GM12878 (cell line): ENCODE results near the gene ATP1B2. TPM values are rescaled to one million over a fixed set of nuclear protein-coding genes. Genes with fewer than 3 reads are reported as not detected.

Experiments
- ATAC-seq: fragments of 200-7000 bp; cut with Tn5 transposase; 3 replicates; pipeline ENCODE4 v1.9.1; 2020; ENCODE audit warnings: mild to moderate bottlenecking, moderate library complexity
- BruUV-seq: library from RNA; stranded (reverse); fragments of 400-500 nt; replicated peaks from 2 replicates; lab custom pipeline; 2021; lab: Mats Ljungman, UMichigan
- CTCF ChIA-PET: fragments of 300-600 bp; sonication (Branson Sonifier 250); formaldehyde crosslinking; extraction: SDS; loops from one replicate; lab custom pipeline; 2021; ENCODE audit warnings: inconsistent platforms; lab: Yijun Ruan, JAX
- POLR2A ChIA-PET: fragments of 350-600 bp; formaldehyde crosslinking; extraction: SDS; loops from one replicate; lab custom pipeline; 2021; ENCODE audit warnings: inconsistent platforms; lab: Charles Lee
- RAD21 ChIA-PET: fragments of 300-600 bp; sonication (Branson Sonifier 250); formaldehyde crosslinking; loops from one replicate; lab custom pipeline; 2023; ENCODE audit warnings: antibody characterized with exemption; ENCODE audit not compliant: unreplicated experiment; lab: Charles Lee
- SMC1A ChIA-PET: fragments of 300-600 bp; sonication (Branson Sonifier 250); formaldehyde crosslinking; loops from one replicate; lab custom pipeline; 2023; ENCODE audit not compliant: unreplicated experiment, uncharacterized antibody; lab: Charles Lee
- DNase-seq: peaks from one replicate; pipeline ENCODE4 v3.0.0-alpha.2; 2011; ENCODE audit warnings: low read depth, low spot score
- FAIRE-seq: peaks from 3 replicates; lab custom pipeline; 2011; peaks lifted over from hg19 to GRCh38; lab: Jason Lieb, UNC
- H2AFZ ChIP-seq: 2 replicates; pipeline ENCODE4 v1.6.0; 2011; ENCODE audit warnings: low read depth, low read length, control low read depth; ENCODE audit not compliant: control insufficient read depth
- H3K27ac ChIP-seq: 2 replicates; pipeline ENCODE4 v1.5.1; 2011; ENCODE audit warnings: control low read depth; ENCODE audit not compliant: control insufficient read depth, insufficient read depth
- H3K27me3 ChIP-seq, 2 experiments: replicated peaks in 1 of 2; 2 replicates each; pipeline versions ENCODE4 v1.6.0 to v1.6.1; 2011; ENCODE audit warnings: low read length in 1 of 2; ENCODE audit not compliant: control insufficient read depth in 2 of 2, insufficient read depth in 2 of 2
- H3K36me3 ChIP-seq, 2 experiments: 2 replicates each; pipeline ENCODE4 v1.5.1; 2011; ENCODE audit warnings: low read length in 1 of 2; ENCODE audit not compliant: control insufficient read depth in 2 of 2, insufficient read depth in 2 of 2
- H3K4me1 ChIP-seq: 2 replicates; pipeline ENCODE4 v1.6.1; 2011; ENCODE audit warnings: mild to moderate bottlenecking, low read length, moderate library complexity, mixed read lengths; ENCODE audit not compliant: control insufficient read depth, insufficient read depth
- H3K4me2 ChIP-seq: 2 replicates; pipeline ENCODE4 v1.6.0; 2011; ENCODE audit warnings: control low read depth; ENCODE audit not compliant: control insufficient read depth, insufficient read depth
- H3K4me3 ChIP-seq: fragments of 200-600 bp; sonication (generic); 2 replicates; pipeline ENCODE4 v1.5.1; 2016
- H3K79me2 ChIP-seq: 2 replicates; pipeline ENCODE4 v1.6.0; 2011; ENCODE audit warnings: low read length; ENCODE audit not compliant: control insufficient read depth, insufficient read depth
- H3K9ac ChIP-seq: 2 replicates; pipeline ENCODE4 v1.8.0; 2011; ENCODE audit warnings: low read length, control low read depth, mixed read lengths; ENCODE audit not compliant: control insufficient read depth, insufficient read depth
- H3K9me3 ChIP-seq: replicated peaks from 3 replicates; pipeline ENCODE4 v1.5.1; 2011; ENCODE audit warnings: mild to moderate bottlenecking, low read length; ENCODE audit not compliant: control insufficient read depth, insufficient read depth
- H4K20me1 ChIP-seq: 2 replicates; pipeline ENCODE4 v1.6.0; 2011; ENCODE audit not compliant: control insufficient read depth, insufficient read depth
- FOXM1 ChIP-seq: IDR thresholded peaks from 2 replicates; pipeline ENCODE4 v1.6.1; 2012; ENCODE audit warnings: low read depth, mild to moderate bottlenecking, inconsistent platforms, low read length, moderate library complexity
- MYB ChIP-seq: fragments of 150-350 bp; IDR thresholded peaks from 2 replicates; pipeline ENCODE4 v1.6.1; 2014; ENCODE audit warnings: mild to moderate bottlenecking, low read depth, low read length, borderline replicate concordance
- NBN ChIP-seq: fragments of 450-650 bp; IDR thresholded peaks from 2 replicates; pipeline ENCODE4 v1.6.1; 2016
- POLR2AphosphoS2 ChIP-seq: IDR thresholded peaks from 2 replicates; pipeline ENCODE4 v1.6.1; 2011; ENCODE audit warnings: low read depth, mild to moderate bottlenecking, low read length, improper control_type of control experiment, moderate library complexity
- RUNX3 ChIP-seq: IDR thresholded peaks from 2 replicates; pipeline ENCODE4 v1.6.1; 2012; ENCODE audit warnings: low read length, inconsistent platforms
- SMAD5 ChIP-seq: IDR thresholded peaks from 2 replicates; pipeline ENCODE4 v1.6.1; 2016; ENCODE audit warnings: antibody characterized with exemption, low read depth
- ZNF592 ChIP-seq: fragments of 450-650 bp; IDR thresholded peaks from 2 replicates; pipeline ENCODE4 v1.6.1; 2017; ENCODE audit warnings: mild to moderate bottlenecking, moderate library complexity
- WGBS: methylation state at CpG from one replicate; pipeline ENCODE4 v1.1.6; 2016; ENCODE audit warnings: low lambda C conversion rate; ENCODE audit not compliant: insufficient replicate concordance, insufficient coverage; ENCODE audit errors: missing lambda C conversion rate; 5-methylcytosine and 5-hydroxymethylcytosine counted together
- in situ Hi-C: fragments of 300-500 bp; cut with MboI; formaldehyde crosslinking; loops from 9 replicates; pipeline ENCODE4 v1.14.3; 2018; ENCODE audit warnings: mixed read lengths
- intact Hi-C: fragments of 100-400 bp; cut with micrococcal nuclease; formaldehyde crosslinking; loops from one replicate; pipeline ENCODE4 v1.14.2; 2022; ENCODE audit not compliant: unreplicated experiment
- polyA plus RNA-seq, 11 experiments: library from polyadenylated mRNA; depleted of rRNA in 4 of 11; unstranded in 6 of 11; stranded (reverse) in 5 of 11; fragments of >200 nt; fragmentation: Nextera tagmentation in 4 of 11; fragmentation: Illumina TruSeq in 1 of 11; extraction: Ambion mirVana in 4 of 11; extraction: Trizol in 1 of 11; gene quantifications; 1 replicate in 1 of 11; 2 replicates in 10 of 11; pipeline versions ENCODE4 v1.2.1 to v1.2.3, GENCODE V29; 2011 to 2016; ENCODE audit warnings: inconsistent platforms in 2 of 11, missing spikeins in 2 of 11, low read depth in 1 of 11
- total RNA-seq, 4 experiments: library from RNA; depleted of rRNA in 3 of 4; stranded (reverse); fragments of >200 nt in 3 of 4; fragmentation: Illumina TruSeq in 1 of 4; extraction: Trizol in 1 of 4; gene quantifications; 2 replicates each; pipeline versions ENCODE4 v1.2.1 to v1.2.3, GENCODE V29; 2013 to 2021
- TF ChIP-seq, protein P1 (sequence below): IDR thresholded peaks from 2 replicates; pipeline ENCODE4 v1.6.1; 2012; ENCODE audit warnings: low read depth, low read length, improper control_type of control experiment

ATP1B2 gene
- total and polyA plus RNA-seq, 10 of the 15 experiments (the other 5 are each of a cell fraction or from before 2014, with no cell fraction given), result 0.03 to 0.29 (median 0.15) TPM; not detected in 3

DNA sequence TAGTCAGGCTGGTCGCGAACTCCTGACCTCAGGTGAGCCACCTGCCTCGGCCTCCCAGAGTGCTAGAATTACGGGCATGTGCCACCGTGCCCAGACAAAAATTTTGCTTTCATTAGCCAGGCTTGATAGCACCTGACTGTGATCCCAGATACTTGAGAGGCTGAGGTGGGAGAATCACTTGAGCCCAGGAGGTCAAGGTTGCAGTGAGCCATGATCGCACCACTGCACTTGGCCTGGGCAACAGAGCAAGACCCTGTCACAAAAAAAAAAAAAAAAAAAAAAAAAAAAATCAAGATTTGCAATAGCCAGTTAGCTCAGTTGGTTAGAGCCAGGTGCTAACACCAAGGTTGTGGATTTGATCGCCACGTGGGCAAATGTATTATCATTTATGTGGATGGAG lies 29.9 kb upstream of the ATP1B2 start:
- H3K36me3 ChIP-seq, result no peaks in the 10 kb centered on the region
- H3K79me2 ChIP-seq, result no peaks in the 10 kb centered on the region
- BruUV-seq, result no TSS peak
- H2AFZ ChIP-seq, result no peak overlapping the region
- DNase-seq, result no peak
- 84% methylated on average over 7 of the region's 8 CpGs for WGBS
- ChIA-PET CTCF (interaction anchor here (0.8 to 2.0 kb wide), 2 partner anchors 11 to 575 kb away, joined by 4 to 9 read pairs; no protein-coding TSS in a partner anchor), SMC1A (no interaction called here), RAD21 (no interaction called here), POLR2A (interaction anchor here (0.6 to 1.5 kb wide), 5 partner anchors 20 to 264 kb away, joined by 3 to 7 read pairs (median 3); partner anchors contain the start of gene TP53)
- H3K27me3 ChIP-seq, result no peaks in the 10 kb centered on the region
- no peak for TF ChIP-seq NBN
- intact Hi-C loops (no loop called here), in situ Hi-C loops (no loop called here)
- no peaks in the 10 kb centered on the region for H3K4me1 ChIP-seq
- H3K27ac ChIP-seq, result no peak overlapping the region
- H4K20me1 ChIP-seq, result no peaks in the 10 kb centered on the region
- H3K9ac ChIP-seq, result no peak overlapping the region
- H3K4me3 ChIP-seq, result no peak overlapping the region
- FAIRE-seq, result no peak
- H3K9me3 ChIP-seq, result no peaks in the 10 kb centered on the region
- H3K4me2 ChIP-seq, result no peak overlapping the region
- ATAC-seq, result no peak

GRCh38 chr17:7623661-7624060 lies 27.1 kb upstream of the ATP1B2 start:
- Histone ChIP-seq H2AFZ (no peak overlapping the region), H3K4me1 (peaks cover 3% of the 10 kb centered on the region), H3K9ac (no peak overlapping the region; the same call in 1 of the 2 replicates), H3K4me3 (no peak overlapping the region), H3K27ac (no peak overlapping the region), H3K9me3 (no peaks in the 10 kb centered on the region), H4K20me1 (no peaks in the 10 kb centered on the region), H3K36me3 (no peaks in the 10 kb centered on the region), H3K79me2 (peaks cover 2% of the 10 kb centered on the region), H3K27me3 (no peaks in the 10 kb centered on the region), H3K4me2 (no peak overlapping the region)
- no peak for FAIRE-seq
- BruUV-seq, result no TSS peak
- ChIA-PET RAD21 (interaction anchor here (1.3 kb wide), 1 partner anchor 64 kb away, joined by 3 read pairs; no protein-coding TSS in a partner anchor), SMC1A (no interaction called here), POLR2A (interaction anchor here (0.6 kb wide), 2 partner anchors 8 to 491 kb away, joined by 3 to 4 read pairs; no protein-coding TSS in a partner anchor), CTCF (interaction anchor here (1.0 kb wide), 1 partner anchor 9 kb away, joined by 3 read pairs; the partner anchor contains the start of gene FXR2)
- intact Hi-C loops (no loop called here), in situ Hi-C loops (no loop called here)
- WGBS, result 65% methylated on average over 5 of the region's 5 CpGs
- DNase-seq, result no peak
- no peak for ATAC-seq
- TF ChIP-seq SMAD5 (no peak), RUNX3 (no peak), FOXM1 (no peak), MYB (no peak), ZNF592 (no peak), POLR2AphosphoS2 (no peak), NBN (no peak)
- TF ChIP-seq, protein P1, sequence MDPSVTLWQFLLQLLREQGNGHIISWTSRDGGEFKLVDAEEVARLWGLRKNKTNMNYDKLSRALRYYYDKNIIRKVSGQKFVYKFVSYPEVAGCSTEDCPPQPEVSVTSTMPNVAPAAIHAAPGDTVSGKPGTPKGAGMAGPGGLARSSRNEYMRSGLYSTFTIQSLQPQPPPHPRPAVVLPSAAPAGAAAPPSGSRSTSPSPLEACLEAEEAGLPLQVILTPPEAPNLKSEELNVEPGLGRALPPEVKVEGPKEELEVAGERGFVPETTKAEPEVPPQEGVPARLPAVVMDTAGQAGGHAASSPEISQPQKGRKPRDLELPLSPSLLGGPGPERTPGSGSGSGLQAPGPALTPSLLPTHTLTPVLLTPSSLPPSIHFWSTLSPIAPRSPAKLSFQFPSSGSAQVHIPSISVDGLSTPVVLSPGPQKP, result no peak
